Gastroesophageal sphincter (tissue), 3 donors: ENCODE results near the gene MICALL2.

Source experiments
- POLR2A ChIP-seq, 2 donors: fragments of 450-650 bp; IDR thresholded peaks; one replicate each; pipeline ENCODE4 v1.6.1; 2017; ENCODE audit warnings: antibody characterized with exemption in 2 of 2, mild to moderate bottlenecking in 2 of 2, moderate library complexity in 1 of 2
- TF ChIP-seq, protein P1 (sequence below), 4 experiments: fragments of 200-600 bp in 2 of 4; fragments of 450-650 bp in 2 of 4; sonication (generic) in 1 of 4; IDR thresholded peaks; one replicate each; pipeline ENCODE4 v1.5.1; 2017 to 2019; ENCODE audit warnings: antibody characterized with exemption in 4 of 4, mild to moderate bottlenecking in 2 of 4, moderate library complexity in 2 of 4

DNA sequence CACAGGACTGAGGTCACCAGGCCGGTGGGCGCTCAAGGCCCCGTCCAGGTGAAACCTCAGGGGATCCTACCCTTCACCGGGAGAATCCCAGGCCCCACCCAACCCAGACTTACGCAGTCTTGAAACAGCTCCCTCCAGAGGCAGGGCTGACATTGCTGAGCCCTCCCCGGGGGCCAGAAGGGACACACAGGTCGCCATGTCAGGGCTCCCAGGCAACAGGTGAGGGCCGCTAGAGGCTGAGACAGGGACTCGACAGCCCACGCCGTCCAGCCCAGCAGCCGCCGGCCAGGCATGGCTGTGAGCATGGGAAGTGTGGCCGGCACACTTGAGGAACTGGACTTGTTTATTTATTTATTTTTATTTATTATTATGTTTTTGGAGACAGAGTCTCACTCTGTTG lies 10.3 kb downstream of the MICALL2 start:
- TF ChIP-seq, protein P1, sequence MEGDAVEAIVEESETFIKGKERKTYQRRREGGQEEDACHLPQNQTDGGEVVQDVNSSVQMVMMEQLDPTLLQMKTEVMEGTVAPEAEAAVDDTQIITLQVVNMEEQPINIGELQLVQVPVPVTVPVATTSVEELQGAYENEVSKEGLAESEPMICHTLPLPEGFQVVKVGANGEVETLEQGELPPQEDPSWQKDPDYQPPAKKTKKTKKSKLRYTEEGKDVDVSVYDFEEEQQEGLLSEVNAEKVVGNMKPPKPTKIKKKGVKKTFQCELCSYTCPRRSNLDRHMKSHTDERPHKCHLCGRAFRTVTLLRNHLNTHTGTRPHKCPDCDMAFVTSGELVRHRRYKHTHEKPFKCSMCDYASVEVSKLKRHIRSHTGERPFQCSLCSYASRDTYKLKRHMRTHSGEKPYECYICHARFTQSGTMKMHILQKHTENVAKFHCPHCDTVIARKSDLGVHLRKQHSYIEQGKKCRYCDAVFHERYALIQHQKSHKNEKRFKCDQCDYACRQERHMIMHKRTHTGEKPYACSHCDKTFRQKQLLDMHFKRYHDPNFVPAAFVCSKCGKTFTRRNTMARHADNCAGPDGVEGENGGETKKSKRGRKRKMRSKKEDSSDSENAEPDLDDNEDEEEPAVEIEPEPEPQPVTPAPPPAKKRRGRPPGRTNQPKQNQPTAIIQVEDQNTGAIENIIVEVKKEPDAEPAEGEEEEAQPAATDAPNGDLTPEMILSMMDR (IDR thresholded peaks at IDR 0.05): no peak
- TF ChIP-seq POLR2A (IDR thresholded peaks at IDR 0.05): no peak
